ENCODE measurements around the gene PCNX2. TPM values are rescaled to one million over a fixed set of nuclear protein-coding genes. Genes with fewer than 3 reads are reported as not detected.
"Not testable (repeated sequence)": the region's sequence is repeated elsewhere in the genome, so short reads cannot be mapped to it uniquely, and the experiment has no call there.

Gene PCNX2
- total RNA-seq, 1 experiment from 2014 or later = 15.0 TPM

DNA sequence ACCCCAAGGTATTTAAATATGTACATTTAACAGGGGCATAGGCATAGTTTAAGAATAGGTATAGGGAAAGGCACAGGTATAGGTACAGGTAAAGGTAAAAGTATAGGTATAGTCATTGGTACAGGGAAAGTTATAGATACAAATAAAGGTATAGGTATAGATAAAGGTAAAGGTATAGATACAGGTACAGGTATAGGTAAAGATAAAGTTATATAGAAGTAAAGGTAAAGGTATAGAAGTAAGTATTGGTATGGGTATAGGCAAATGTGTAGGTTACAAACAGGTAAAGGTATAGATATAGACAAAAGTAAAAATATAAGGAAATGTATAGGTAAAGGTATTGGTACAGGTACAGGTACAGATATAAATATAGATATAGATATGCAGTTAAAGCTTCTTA lies 137.2 kb downstream of the PCNX2 start:
- DNase-seq (ENCODE audit: low read depth) = no peak

DNA sequence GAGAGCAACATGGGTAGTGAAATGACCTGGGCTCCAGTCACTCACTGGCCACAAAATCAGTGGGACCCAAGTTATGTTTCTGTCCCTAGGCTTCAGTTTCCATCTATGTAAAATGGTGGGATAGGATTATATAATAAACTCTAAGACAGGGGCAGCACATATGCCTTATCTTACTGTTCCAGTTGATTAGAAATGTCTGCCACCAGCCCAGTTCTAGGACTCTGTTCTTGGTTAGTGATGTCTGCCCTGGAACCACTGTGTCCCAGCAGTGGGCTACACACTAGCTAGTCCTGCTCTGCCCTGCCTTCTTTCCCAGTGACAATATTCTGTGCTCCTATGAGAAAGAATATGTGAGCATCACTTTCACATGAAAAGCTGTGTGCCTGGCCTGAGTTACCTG lies 138.3 kb downstream of the PCNX2 start:
- no peak for DNase-seq (ENCODE audit: low read depth)

DNA sequence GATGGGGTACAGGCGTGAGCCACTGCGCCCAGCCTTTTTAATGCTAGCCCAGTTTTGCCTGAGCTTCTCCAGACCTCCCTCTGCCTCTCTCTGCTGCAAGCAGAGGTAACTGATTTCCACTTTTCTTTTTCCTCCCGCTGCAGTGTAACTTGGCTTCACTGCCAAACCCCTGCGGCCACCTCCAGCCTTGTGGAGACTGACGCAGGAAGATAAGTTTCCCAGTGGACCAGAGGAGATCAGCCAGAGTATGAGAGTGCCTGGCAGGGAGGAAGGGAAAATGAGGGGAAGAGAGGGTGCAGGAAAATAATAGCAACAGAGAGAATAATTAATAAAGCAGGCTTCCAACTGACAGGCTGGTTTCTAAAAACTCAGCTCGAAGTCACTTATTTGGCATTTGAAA lies 143.7 kb downstream of the PCNX2 start:
- no peak for DNase-seq (ENCODE audit: low read depth)

DNA sequence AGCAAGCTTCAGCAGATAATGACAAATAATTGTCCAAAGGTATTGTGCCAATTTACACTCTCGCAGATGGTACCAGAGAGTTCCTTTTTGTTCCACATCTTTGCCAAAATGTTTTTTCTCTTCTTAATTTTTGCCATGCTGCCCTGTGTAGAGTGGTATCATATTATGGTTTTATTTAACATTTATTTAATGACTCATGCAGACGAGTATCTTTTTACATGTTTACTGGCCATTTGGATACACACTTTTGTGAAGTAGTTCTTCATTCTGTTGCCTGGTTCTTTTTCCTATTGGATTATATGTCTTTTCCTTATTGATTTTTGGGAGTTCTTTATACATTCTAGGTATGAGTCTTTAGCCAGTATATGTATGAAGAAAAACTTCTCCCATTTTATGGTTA lies 151.1 kb downstream of the PCNX2 start:
- DNase-seq (ENCODE audit: low read depth) = no peak

DNA sequence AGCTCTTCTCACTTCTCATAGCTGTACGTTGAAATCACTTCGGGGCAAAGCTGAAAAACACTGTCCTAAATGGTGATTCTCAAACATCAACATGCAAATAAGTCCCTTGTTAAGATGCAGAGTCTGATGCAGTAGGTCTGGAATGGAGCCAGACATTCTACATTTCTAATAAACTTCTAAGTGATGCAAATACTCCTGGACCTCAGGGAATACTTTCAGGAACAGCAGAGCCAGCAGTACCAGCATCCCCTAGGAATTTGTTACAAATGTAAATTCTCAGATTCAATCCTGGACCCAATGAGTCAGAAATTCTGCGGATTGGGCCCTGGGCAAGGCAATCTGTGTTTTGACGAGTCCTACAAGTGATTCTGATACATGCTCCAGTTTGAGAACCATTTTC lies 152.3 kb downstream of the PCNX2 start:
- no peak for DNase-seq (ENCODE audit: low read depth)

DNA sequence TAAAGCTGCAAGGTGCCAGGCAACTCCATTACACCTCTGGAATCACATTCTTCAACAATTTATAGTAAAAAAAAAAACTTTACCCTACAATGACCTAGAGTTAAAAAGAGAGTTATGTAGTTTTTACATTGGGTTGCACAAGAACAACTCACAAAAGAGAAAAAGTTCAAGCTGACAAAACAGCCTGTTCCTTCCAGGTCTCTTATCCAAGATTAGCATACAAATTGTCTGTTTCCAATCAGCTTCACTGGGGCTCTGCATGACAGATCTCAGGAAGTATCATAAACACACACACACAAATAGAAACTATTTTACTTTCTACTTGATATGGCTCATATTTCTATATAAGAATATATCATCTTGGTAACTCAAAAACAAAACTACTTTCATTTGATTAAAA lies 154.6 kb downstream of the PCNX2 start:
- no peak for DNase-seq (ENCODE audit: low read depth)

DNA sequence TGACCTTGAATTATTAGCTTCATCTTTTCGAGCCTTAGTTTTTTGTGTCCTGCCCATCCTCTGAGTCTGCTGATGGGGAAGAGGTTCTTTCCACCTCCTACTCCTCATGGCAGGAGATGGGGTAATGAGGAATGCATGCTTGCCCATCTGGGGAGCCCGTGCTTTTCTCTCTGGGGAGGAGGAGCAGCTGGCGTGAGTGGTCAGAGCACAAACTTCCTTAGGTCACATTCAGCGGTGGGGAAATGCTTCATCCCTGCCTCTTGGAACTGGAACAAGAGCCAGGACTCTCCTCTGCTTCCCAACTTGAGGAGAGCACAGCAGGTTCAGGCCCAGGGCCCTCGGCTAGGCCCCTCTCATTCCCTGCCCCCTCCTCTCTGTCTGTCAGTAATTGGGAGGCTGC lies 155.0 kb downstream of the PCNX2 start:
- DNase-seq (ENCODE audit: low read depth) = no peak

DNA sequence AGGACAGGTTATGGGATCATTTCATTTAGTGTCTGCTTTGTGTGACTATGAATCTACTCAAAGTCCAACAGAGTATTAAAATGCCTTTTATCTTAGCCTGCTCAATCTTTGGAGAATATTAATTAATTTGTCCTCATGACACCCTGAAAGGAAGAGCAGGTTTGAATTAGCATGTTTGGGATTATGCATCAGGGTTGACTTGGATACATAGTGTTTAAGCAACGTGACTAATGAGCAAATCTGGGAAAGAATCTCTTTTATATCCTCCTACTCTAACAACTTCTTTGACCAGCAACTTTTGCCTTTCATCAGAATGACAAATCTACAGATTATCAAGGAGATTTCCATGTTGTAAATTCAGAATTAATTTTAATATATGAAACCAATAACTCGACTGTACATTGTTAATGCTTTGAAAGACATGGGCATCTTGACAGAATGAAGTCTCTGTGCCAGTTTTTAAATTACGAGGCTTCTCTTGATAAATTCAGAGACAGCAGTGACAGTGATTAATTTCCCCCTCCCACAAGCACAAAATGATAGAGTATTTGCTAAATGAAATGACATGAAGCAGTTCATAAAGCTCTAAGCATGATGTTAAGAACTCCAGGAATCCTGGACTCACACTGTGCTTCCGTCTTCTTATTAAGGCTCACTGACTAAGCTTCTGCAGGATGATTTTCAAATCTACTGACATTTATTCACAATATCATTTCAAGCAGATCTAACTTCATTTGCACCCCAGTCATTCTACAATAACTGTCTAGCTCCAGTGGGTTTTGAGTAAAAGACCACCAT lies 156.5 kb downstream of the PCNX2 start:
- DNase-seq (ENCODE audit: low read depth) = no peak

DNA sequence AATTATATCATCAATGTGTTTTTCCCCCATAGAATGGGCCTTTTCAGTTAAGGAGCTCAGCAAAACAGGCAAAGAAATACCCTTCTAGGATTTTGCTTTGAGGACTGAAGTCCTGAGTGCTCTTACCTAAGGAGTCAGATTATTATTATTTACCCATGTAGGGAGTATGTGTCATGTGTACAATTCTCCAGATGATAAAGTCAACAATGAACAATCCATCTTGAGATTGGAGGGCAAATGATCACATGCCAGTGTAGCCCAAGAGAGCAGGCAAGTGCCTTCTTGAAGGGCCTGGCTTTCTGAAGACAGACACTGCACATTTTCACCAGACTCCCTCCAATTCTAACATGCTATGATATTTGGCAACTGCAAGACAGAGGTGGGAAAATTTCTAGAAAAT lies 159.7 kb downstream of the PCNX2 start:
- DNase-seq (ENCODE audit: low read depth) = no peak

DNA sequence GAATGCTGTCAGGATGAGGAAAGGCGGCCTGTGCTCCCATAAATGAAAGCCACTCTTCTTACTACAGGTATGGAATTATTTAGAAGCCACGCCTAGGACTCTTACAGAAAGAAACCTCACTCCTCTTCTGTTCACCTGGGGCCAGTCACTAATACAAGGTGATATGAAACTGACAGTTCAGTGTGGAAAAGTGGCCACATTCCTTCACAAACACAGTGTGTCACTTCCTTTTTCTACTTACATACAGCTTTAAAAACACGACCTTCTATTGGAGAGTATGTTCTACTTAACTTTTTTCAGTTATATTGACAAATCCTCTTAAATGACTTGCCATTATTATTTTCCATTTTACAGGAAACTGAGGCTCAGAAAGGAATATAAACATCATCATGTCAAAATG lies 163.1 kb downstream of the PCNX2 start:
- no peak for DNase-seq (ENCODE audit: low read depth)

DNA sequence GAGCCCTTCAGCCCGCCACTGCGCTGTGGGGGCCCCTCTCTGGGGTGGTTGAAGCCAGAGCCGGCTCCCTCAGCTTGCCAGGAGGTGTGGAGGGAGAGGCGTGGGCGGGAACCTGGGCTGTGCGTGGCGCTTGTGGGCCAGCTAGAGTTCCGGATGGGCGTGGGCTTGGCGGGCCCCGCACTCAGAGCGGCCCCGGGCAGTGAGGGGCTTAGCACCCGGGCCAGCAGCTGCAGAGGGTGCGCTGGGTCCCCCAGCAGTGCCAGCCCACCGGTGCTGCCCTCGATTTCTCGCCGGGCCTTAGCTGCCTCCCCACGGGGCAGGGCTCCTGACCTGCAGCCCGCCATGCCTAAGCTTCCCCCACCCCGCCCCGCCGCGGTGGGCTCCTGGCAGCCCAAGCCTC lies 166.5 kb downstream of the PCNX2 start:
- DNase-seq (ENCODE audit: low read depth) = not testable (repeated sequence)

DNA sequence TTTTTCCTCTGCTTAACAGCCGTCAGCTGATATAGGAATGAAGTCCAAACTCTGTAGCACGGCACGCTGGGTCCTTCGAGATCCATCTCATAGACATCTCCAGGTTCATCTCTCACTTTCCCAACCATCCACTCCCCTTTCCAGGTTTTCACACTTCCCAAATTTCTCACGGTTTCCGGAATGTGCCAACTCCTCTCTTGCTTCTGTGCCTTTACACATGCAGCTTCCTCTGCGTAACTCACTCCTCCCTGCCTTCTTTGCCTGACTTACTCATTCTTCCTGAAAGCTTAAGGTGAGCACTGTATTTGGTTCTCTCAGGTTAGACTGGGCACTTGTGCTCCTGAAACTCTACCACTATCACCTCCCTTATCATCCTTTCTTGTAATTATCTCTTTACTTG lies 168.4 kb downstream of the PCNX2 start:
- DNase-seq (ENCODE audit: low read depth) = no peak

DNA sequence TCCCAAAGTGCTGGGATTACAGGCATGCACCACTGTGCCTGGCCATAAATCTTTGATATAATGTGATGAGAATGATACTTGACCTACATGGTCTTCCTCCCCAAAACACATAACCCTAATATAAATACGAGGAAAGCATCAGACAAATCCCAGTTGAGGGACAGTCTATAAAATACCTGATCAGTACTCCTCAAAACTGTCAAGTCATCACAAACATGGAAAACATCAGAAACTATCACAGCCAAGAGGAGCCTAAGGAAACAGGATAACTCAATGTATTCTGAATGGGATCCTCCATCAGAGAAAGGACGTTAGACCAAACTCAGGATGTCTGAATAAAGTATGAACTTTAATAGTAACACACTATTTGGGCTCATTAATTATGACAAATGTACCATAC lies 172.7 kb downstream of the PCNX2 start:
- DNase-seq (ENCODE audit: low read depth) = no peak

DNA sequence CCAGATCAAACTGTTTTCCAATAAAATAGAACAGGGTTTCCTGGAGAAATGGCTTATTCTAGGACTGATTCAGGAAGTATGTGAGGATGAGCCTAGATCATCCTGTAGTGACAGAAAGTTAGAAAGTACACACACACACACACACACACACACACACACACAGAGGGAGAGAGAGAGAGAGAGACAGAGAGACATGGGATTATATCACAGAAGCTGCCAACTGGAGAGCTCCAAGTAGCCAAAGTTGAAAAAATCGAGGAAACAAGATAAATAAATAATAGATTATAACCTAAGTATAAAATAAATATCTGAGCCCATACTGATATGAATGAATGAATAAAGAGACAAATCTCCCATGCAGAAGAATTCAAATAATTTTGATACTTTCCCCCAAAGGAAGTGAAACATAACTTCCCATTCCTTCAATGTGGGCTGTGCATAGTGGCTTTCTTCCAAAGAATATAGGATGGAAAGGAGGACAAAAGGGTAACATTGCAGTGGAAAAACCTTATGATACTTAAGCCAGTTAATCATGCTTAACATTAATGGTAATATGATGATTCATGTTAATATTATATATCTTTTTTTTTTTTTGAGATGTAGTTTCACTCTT lies 173.5 kb downstream of the PCNX2 start:
- no peak for DNase-seq (ENCODE audit: low read depth)

DNA sequence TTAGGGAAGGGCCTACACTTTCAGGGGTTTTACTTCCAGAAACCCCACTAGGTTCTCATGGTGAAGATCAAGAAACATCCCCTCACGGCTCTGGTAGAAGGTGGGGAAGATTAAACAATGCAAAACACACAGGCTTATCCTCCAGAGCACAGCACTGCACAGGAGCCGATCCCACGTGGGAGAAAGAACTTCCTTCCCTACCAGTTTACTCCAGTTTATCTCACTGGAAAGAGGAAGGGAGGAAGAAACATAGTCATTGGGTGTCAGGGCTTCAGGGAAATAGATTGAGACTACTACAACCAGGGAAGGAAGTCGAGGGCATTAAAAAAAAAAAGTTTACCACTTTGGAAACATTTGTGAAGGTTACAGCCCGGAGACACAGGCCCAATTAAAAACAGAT lies 180.7 kb downstream of the PCNX2 start:
- no peak for DNase-seq (ENCODE audit: low read depth)

DNA sequence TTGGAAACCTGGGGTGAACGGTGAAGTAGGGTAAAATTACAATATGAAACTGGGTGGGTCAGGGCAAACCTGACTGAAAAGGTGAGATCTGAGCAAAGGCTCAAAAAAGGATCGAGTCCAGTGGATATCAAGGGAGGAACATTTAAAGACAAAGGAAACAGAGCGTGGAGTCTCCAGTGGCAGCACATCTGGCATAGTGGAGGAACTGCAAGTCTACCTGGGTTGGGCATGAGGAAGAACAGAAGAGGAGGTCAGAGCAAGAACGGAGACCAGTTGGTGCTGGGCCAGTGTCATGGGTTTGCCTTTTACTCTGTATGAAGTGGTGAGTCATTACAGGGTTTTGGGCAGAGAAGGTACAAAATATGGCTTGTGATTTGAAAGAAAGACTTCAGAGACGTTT lies 181.4 kb downstream of the PCNX2 start:
- peak; percentile 65 for DNase-seq (ENCODE audit: low read depth)

DNA sequence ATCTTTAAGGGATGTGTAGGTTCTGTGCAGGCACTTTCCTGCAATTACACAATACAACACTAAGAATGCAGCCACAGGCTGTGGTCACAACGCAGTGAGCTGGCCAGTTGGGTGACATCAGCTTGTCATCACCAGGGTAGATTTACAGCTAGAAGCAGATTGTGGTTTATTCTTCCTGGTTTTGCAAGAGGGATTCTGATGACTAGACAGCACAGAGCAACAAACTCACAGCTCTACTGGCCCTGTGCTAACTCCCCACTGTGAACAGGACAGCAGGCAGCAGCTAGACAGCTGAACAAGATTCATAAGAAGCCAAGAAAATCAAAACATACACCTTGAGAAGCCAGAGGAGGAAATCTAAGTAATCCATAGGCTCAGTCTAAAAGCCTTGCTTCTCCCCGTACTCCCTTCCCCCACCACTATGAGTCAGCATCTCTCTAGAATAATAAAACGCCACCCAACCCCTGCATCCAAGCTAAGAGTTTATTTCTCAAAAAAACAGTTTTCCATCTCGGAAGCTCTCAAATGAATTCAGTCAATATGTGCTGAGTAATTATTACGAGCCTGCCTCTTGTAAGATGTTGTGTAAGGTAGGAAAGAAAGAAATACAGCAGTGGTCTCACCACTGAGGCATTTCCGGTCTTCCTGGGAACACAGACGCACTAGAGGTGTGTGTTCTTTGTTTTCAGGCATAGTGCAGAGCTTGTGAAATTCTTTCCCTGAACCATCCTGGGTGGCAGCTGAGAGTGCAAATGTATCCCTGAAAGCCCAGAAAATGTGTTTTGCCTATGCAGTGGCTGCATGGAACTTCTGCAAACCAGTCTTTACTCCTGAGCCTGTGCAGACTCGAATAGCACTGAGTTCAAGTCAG lies 182.3 kb downstream of the PCNX2 start:
- peak; percentile 98 for DNase-seq (ENCODE audit: low read depth)

DNA sequence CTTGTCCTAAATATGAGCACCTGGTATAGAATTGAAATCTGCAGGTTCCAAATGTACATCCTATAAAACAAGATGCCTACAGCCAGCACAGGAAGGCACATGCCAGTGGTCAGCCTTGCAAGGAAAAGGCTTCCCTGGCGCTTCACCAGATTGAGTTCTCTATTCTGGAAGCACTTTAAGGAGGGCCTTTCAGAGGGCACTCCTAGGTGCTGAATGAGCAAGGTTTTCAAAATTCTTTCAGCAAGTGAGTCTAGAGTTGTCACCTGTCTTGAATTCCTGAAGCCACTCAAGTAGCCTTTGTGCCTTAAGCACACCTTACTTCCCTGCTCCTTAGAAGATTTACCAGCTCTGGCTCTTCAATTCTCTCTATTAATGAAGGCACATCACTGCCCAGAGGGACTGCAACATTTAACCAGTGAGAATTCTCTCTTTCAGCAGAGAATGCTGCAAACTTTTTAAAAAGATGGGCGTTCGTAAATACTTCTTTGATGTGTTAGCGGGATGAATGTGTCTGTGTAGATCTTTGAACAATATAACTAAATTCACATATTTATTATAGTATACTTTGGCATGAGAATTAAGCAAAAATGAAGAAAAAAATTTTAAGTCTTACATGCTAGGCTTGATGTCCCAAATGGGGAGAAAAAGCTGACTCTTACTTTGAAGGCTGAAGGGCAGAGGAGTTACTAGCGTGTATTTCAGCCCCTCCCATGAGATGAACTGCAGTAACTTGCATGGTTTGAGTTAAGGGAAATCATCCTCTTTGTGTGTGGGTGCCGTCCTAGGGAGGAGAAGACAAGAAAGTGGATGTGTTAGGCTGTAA lies 183.1 kb downstream of the PCNX2 start:
- no peak for DNase-seq (ENCODE audit: low read depth)

DNA sequence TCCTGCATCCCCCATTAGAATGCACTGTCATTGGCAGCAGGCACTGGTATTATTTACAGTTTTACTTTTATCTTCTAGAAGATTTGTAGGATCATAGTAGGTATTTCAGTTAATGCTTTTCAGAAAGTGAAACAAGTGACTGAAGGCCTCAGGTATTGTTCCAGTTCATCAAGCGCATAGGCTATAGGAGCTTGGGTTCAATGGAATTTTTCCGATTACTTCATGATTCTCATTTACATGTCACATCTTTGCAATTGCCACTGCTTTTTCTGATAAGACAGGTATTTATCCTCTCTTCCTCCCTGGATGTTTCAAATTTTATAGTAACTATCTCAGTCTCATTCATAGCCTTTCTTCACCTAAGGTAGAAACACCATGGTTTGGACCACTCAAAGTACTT lies 183.8 kb downstream of the PCNX2 start:
- DNase-seq (ENCODE audit: low read depth) = no peak

DNA sequence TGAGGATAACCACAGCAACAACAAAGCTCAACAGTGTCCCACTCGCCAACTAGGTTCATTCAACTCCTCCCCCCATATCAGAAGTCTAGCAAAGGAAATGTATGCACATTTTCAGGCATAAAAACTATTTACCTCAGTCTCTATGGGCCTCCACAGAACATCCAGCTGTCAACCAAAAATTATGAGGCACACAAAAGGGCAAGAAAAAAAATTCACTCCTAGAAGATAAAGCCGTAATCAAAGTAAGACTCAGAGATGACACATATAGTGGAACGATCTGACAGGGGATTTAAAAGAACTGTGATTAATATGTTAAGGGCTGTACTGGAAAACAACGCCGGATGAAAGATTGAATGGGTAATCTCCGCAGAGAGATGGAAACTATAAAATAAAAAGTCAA lies 186.4 kb downstream of the PCNX2 start:
- no peak for DNase-seq (ENCODE audit: low read depth)

DNA sequence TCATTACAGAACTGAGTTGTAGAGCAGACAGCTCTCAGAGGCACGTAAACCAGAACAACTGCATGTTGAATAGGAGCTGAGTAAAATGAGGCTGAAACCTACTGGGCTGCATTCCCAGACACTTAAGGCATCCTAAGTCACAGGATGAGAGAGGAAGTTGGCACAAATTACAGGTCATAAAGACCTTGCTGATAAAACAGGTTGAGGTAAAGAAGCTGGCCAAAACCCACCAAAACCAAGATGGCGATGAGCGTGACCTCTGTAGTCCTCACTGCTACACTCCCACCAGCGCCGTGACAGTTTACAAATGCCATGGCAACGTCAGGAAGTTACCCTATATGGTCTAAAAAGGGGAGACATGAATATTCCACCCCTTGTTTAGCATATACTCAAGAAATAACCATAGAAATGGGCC lies 187.8 kb downstream of the PCNX2 start:
- DNase-seq (ENCODE audit: low read depth) = peak; percentile 69

DNA sequence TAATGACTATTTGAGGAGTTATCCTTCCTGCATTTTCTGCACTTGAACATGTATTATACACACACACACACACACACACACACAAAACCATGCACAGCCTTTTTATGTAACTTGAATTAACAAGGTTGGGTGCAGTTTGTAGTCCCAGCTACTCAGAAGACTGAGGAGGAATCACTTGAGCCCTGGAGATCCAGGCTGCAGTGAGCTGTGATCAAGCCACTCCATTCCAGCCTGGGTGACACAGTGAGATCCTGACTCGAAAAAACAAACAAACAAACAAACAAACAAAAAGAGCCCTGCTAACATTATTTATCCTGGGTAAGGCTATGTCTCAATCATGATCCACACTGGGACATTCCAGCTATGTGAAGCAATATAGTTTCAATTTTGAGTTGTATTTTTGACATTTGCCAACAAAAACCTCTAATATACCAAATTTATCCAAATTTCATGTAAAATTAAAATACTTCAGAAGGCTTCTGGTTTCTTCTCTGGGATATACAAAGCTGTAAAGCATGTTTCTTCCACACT lies 188.3 kb downstream of the PCNX2 start:
- DNase-seq (ENCODE audit: low read depth) = no peak
